HG02571 (cell line): ENCODE results near the gene ELP1.
"Not testable (repeated sequence)": the region's sequence is repeated elsewhere in the genome, so short reads cannot be mapped to it uniquely, and the experiment has no call there.

Source experiments
- ATAC-seq: cut with Tn5 transposase; IDR thresholded peaks from one replicate; pipeline ENCODE4 v1.9.1; 2021; ENCODE audit warnings: mild to moderate bottlenecking, moderate library complexity; ENCODE audit not compliant: unreplicated experiment

ELP1 gene

GRCh38 chr9:108933718-108934322 lies at the start of gene ELP1:
ELP1 (minus strand) TSS chr9:108934124; CDS start chr9:108931146, 2,978 bp downstream.
- ATAC-seq, result peak; percentile 89

- ATAC-seq, result no peak
Measured at GRCh38 chr9:108980893-108981292, 47.0 kb upstream of the ELP1 start.

- no peak for ATAC-seq
Measured at GRCh38 chr9:108978205-108978604, 44.3 kb upstream of the ELP1 start.

- ATAC-seq, result no peak
Measured at GRCh38 chr9:108973895-108974294, 40.0 kb upstream of the ELP1 start.

- ATAC-seq, result no peak
Measured at GRCh38 chr9:108972626-108973209, 38.8 kb upstream of the ELP1 start.

- ATAC-seq, result no peak
Measured at GRCh38 chr9:108972186-108972585, 38.3 kb upstream of the ELP1 start.

GRCh38 chr9:108971392-108971791 lies 37.5 kb upstream of the ELP1 start:
- ATAC-seq, result not testable (repeated sequence)

GRCh38 chr9:108967916-108968315 lies 34.0 kb upstream of the ELP1 start:
- no peak for ATAC-seq

GRCh38 chr9:108963459-108964143 lies 29.7 kb upstream of the ELP1 start:
- no peak for ATAC-seq

GRCh38 chr9:108961151-108961550 lies 27.2 kb upstream of the ELP1 start:
- ATAC-seq, result no peak

- ATAC-seq, result no peak
Measured at GRCh38 chr9:108960331-108960730, 26.4 kb upstream of the ELP1 start.

GRCh38 chr9:108956631-108957026 lies 22.7 kb upstream of the ELP1 start:
- no peak for ATAC-seq

GRCh38 chr9:108956022-108956630 lies 22.2 kb upstream of the ELP1 start:
- no peak for ATAC-seq

- ATAC-seq, result no peak
Measured at GRCh38 chr9:108953983-108954574, 20.2 kb upstream of the ELP1 start.

- ATAC-seq, result no peak
Measured at GRCh38 chr9:108951578-108951977, 17.7 kb upstream of the ELP1 start.

GRCh38 chr9:108950168-108950567 lies 16.2 kb upstream of the ELP1 start:
- ATAC-seq, result no peak

GRCh38 chr9:108939975-108940374 lies 6.1 kb upstream of the ELP1 start:
- ATAC-seq, result no peak

- no peak for ATAC-seq
Measured at GRCh38 chr9:108937561-108938305, 3.8 kb upstream of the ELP1 start.

GRCh38 chr9:108934323-108934893 lies 484 bp upstream of the ELP1 start, which contains the start of gene ABITRAM:
ABITRAM (plus strand) TSS chr9:108934400; CDS start chr9:108934487, 87 bp downstream.
- peak; percentile 84 for ATAC-seq

GRCh38 chr9:108933231-108933717 lies 650 bp downstream of the ELP1 start:
- no peak for ATAC-seq
